Activated naive CD4-positive, alpha-beta T cell treated with anti-CD3 and anti-CD28 coated beads, Interleukin-2, amount 10 ng/mL, durations not matched to agents 7 days and 5 days (primary cell): ENCODE measurements around the gene TMEM11.

Experiments
- CTCF ChIA-PET: fragments of 350-600 bp; sonication (Branson Sonifier 250); formaldehyde crosslinking; loops from one replicate; lab custom pipeline; 2021; ENCODE audit warnings: antibody characterized with exemption; lab: Charles Lee
- DNase-seq: peaks from one replicate; pipeline ENCODE4 v3.0.0-alpha.2; 2020
- H3K27ac Mint-ChIP-seq: one replicate; pipeline ENCODE4 v1.8.0; 2021; ENCODE audit warnings: mild to moderate bottlenecking, moderate library complexity, mixed read lengths
- H3K27me3 Mint-ChIP-seq: one replicate; pipeline ENCODE4 v1.8.0; 2021; ENCODE audit warnings: mild to moderate bottlenecking, mixed read lengths
- H3K36me3 Mint-ChIP-seq: one replicate; pipeline ENCODE4 v1.8.0; 2021; ENCODE audit warnings: mixed read lengths
- H3K4me1 Mint-ChIP-seq: one replicate; pipeline ENCODE4 v1.8.0; 2021; ENCODE audit warnings: mixed read lengths
- H3K4me3 Mint-ChIP-seq: one replicate; pipeline ENCODE4 v1.8.0; 2021; ENCODE audit warnings: mild to moderate bottlenecking, moderate library complexity, mixed read lengths
- H3K9me3 Mint-ChIP-seq: one replicate; pipeline ENCODE4 v1.8.0; 2021; ENCODE audit warnings: mixed read lengths

The TMEM11 gene

DNA sequence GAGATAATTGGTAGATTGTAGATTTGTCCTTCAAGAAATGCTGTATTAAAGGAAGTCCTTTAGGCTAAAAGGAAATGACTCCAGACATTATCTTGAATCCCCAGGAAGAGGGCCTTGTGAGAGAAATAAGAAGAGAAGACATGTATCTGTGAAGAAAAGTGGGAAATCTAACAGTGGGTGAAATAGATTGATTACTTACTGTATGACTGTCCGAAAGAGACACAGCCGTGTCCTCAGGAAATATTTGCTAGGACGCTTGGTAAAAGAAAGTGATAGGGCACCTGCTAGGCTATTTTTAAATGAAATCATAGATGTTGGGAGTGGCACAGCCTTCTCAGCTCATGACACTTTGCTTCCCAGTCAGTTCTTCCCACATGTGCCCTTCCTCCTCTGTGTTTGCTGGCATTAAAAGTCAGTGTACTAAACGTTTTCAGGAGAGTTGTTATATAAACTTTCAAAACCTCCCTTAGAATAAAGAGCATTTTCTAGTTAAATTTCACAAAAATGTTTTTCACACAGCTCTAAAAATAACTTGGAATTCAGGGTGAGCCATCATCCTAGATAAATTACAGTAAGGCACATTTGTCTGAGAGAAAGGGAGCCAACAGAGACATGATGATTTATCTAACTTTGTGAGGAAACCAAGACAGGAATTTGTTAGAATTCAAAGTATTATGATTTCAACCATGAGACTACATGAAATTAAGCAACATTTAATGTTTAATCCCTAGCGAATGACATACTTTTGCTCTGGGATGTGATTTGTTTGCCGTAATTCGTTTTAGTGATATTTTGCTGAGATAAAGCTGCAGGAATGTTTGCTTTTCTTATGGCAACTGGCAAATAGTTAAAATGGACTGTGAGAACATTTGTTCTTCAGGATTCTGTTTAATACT, 52.2 kb downstream of the TMEM11 start:
- no peaks in the 10 kb centered on the region for H3K9me3 Mint-ChIP-seq
- H3K4me3 Mint-ChIP-seq, result no peak overlapping the region
- H3K36me3 Mint-ChIP-seq, result no peaks in the 10 kb centered on the region
- H3K27ac Mint-ChIP-seq, result no peak overlapping the region
- no peaks in the 10 kb centered on the region for H3K27me3 Mint-ChIP-seq
- DNase-seq, result no peak
- H3K4me1 Mint-ChIP-seq, result no peaks in the 10 kb centered on the region
- CTCF ChIA-PET, result no interaction called here

DNA sequence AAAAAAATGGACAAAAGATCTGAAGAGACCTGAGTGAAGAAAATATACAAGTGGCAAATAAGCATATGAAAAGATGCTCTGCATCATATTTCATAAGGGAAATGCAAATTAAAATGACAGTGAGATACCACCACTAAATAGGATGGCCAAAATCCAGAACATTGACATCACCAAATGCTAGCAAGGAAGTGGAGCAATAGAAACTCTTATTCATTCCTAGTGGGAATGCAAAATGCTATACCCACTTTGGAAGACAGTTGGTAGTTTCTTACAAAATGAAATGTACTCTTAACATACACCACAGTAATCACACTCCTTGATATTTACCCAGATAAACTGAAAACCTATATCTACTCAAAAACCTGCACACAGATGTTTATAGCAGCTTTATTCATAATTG, 53.6 kb downstream of the TMEM11 start:
- Mint-ChIP-seq H3K4me3 (no peak overlapping the region), H3K4me1 (no peaks in the 10 kb centered on the region), H3K36me3 (peaks cover 2% of the 10 kb centered on the region), H3K27ac (no peak overlapping the region), H3K27me3 (no peaks in the 10 kb centered on the region), H3K9me3 (peaks cover 5% of the 10 kb centered on the region)
- CTCF ChIA-PET, result no interaction called here
- DNase-seq, result no peak

- Mint-ChIP-seq H3K27ac (no peak overlapping the region), H3K4me3 (no peak overlapping the region), H3K9me3 (peaks cover 25% of the 10 kb centered on the region), H3K36me3 (peaks cover 9% of the 10 kb centered on the region), H3K27me3 (no peaks in the 10 kb centered on the region), H3K4me1 (no peaks in the 10 kb centered on the region)
- no peak for DNase-seq
- CTCF ChIA-PET, result no interaction called here
Measured at GRCh38 chr17:21157586-21158370, 56.2 kb downstream of the TMEM11 start.

GRCh38 chr17:21152731-21153130, 61.2 kb downstream of the TMEM11 start:
- Mint-ChIP-seq H3K9me3 (peaks cover 44% of the 10 kb centered on the region), H3K4me3 (no peak overlapping the region), H3K27ac (no peak overlapping the region), H3K4me1 (peaks cover 7% of the 10 kb centered on the region), H3K27me3 (no peaks in the 10 kb centered on the region), H3K36me3 (peaks cover 23% of the 10 kb centered on the region)
- CTCF ChIA-PET, result no interaction called here
- no peak for DNase-seq

- CTCF ChIA-PET, result no interaction called here
- Mint-ChIP-seq H3K36me3 (peaks cover 36% of the 10 kb centered on the region), H3K4me3 (no peak overlapping the region), H3K27me3 (no peaks in the 10 kb centered on the region), H3K4me1 (peaks cover 7% of the 10 kb centered on the region), H3K27ac (no peak overlapping the region), H3K9me3 (peaks cover 35% of the 10 kb centered on the region)
- DNase-seq, result no peak
Measured at GRCh38 chr17:21149621-21150020, 64.3 kb downstream of the TMEM11 start.
